Adipocyte (in vitro differentiated cells): ENCODE measurements around the gene RERE.
"Not testable (repeated sequence)": the region's sequence is repeated elsewhere in the genome, so short reads cannot be mapped to it uniquely, and the experiment has no call there.

ENCODE experiments used
- DNase-seq: peaks from one replicate; pipeline ENCODE4 v3.0.0-alpha.2; 2015; ENCODE audit warnings: low read depth
- H3K27me3 ChIP-seq: replicated peaks from 2 replicates; pipeline ENCODE4 v1.7.0; 2013; ENCODE audit warnings: mild to moderate bottlenecking, low read length, moderate library complexity; ENCODE audit not compliant: control insufficient read depth, insufficient read depth
- H3K36me3 ChIP-seq: 2 replicates; pipeline ENCODE4 v1.7.0; 2013; ENCODE audit warnings: low read length, mild to moderate bottlenecking, moderate library complexity; ENCODE audit not compliant: control insufficient read depth, insufficient read depth, severe bottlenecking
- H3K4me1 ChIP-seq: 2 replicates; pipeline ENCODE4 v1.7.0; 2013; ENCODE audit warnings: mild to moderate bottlenecking, low read length, moderate library complexity; ENCODE audit not compliant: control insufficient read depth, insufficient read depth
- H3K4me3 ChIP-seq: 2 replicates; pipeline ENCODE4 v1.7.0; 2013; ENCODE audit warnings: mild to moderate bottlenecking, low read length, moderate library complexity
- H3K9ac ChIP-seq: 2 replicates; pipeline ENCODE4 v1.7.0; 2013; ENCODE audit warnings: mild to moderate bottlenecking, low read length, moderate library complexity
- H3K9me3 ChIP-seq: 2 replicates; pipeline ENCODE4 v1.7.0; 2013; ENCODE audit warnings: mild to moderate bottlenecking, low read length, moderate library complexity; ENCODE audit not compliant: control insufficient read depth

Gene RERE

DNA sequence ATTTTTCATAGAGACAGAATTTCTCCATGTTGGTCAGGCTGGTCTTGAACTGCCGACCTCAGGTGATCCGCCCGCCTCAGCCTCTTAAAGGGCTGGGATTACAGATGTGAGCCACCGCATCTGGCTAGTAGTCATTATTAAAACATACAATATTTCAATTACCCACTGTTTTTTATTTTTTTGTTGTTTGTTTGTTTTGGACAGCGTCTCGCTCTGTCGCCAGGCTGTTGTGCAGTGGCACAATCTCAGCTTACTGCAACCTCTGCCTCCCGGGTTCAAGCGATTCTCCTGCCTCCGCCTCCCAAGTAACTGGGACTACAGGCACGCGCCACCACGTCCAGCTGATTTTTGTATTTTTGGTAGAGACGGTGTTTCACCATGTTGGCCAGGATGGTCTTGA lies 90.1 kb downstream of the RERE start:
- DNase-seq, H3K4me3 ChIP-seq, H3K36me3 ChIP-seq, H3K9ac ChIP-seq, H3K9me3 ChIP-seq, H3K27me3 ChIP-seq: not testable (repeated sequence)
- H3K4me1 ChIP-seq = peaks cover 11% of the 10 kb centered on the region

DNA sequence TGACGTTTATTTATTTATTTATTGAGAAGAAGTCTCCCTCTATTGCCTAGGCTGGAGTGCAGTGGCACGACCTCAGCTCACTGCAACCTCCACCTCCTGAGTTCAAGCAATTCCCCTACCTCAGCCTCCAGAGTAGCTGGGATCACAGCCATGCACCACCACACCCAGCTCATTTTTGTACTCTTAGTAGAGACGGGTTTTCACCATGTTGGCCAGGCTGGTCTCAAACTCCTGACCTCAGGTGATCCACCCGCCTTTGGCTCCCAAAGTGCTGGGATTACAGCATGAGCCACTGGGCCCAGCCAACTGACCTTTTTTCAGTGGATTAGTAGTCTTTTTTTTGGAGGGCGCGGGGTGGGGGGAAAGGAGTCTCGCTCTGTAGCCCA lies 90.6 kb downstream of the RERE start:
- not testable (repeated sequence) for H3K4me3 ChIP-seq, H3K9me3 ChIP-seq, H3K36me3 ChIP-seq, H3K27me3 ChIP-seq, DNase-seq, H3K9ac ChIP-seq
- H3K4me1 ChIP-seq = peaks cover 14% of the 10 kb centered on the region

DNA sequence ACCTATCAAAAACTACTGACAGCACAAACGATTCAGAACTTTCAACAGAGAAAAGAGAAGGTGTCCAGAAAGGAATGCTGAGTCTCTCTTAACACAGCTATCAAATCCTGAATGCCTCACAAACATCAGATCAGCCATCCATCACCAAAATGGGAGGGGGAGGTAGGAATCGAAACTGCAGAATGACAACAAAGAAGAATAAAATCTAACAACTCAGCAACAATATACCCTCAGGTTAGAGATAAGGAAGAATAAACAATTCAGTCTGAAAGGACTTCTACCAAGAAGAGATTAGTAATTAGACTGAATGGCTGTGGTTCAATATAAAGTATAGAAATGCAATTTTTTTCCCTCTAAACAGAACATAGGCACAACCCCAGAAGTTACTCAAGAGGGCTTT lies 94.4 kb downstream of the RERE start:
- Histone ChIP-seq H3K36me3 (no peaks in the 10 kb centered on the region), H3K9ac (no peak overlapping the region), H3K9me3 (no peaks in the 10 kb centered on the region), H3K4me3 (no peak overlapping the region), H3K4me1 (peaks cover 12% of the 10 kb centered on the region), H3K27me3 (no peaks in the 10 kb centered on the region)
- DNase-seq = no peak

DNA sequence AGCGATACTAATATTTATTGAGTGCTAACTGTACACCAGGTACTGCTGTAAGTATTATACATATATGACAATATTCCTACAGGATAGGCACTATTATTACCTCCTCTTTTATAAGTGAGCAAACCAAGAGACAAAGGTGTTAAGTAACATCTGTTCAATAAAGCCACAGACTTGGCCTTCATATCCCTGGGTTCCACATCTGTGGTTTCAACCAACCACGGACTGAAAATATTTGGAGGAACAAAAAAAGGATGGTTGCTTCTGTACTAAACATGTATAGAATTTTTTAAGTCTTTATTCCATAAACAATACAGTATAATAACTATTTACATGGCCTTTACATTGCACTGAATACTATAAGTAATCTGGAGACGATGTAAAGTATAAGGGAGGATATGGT lies 95.1 kb downstream of the RERE start:
- no peaks in the 10 kb centered on the region for H3K9me3 ChIP-seq
- H3K27me3 ChIP-seq = no peaks in the 10 kb centered on the region
- no peak for DNase-seq
- H3K4me3 ChIP-seq = no peak overlapping the region
- peaks cover 5% of the 10 kb centered on the region for H3K4me1 ChIP-seq
- no peak overlapping the region for H3K9ac ChIP-seq
- H3K36me3 ChIP-seq = no peaks in the 10 kb centered on the region

DNA sequence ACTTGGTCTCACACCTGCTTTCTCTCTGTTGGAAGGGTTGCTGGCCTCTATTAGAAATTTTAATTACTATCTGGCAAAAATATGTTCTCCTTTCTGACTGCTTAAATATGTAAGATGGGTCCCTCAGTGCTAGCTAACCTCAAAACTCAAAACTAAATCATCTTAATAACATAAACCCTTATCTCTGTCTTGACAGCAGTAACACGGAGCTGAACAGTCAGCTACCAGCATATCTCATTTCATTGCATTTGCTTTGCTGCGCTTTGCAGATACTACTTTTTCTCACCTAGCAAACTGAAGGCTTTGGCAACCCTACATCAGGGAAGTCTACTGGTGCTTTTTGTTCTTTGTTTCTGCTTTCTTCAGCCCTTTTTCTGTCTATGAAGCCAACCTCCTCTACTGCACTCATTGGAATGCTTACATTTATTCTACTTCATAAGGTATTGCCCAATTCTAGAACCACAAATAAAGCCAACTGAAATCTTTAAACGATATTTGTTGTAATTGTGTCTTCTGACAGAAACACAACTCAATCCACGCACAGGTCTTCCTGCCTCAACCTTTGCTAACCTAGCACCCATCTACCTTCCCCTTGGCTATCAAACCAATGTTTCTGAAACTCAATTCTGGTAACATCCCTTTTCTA lies 95.6 kb downstream of the RERE start:
- no peaks in the 10 kb centered on the region for H3K27me3 ChIP-seq
- DNase-seq = no peak

DNA sequence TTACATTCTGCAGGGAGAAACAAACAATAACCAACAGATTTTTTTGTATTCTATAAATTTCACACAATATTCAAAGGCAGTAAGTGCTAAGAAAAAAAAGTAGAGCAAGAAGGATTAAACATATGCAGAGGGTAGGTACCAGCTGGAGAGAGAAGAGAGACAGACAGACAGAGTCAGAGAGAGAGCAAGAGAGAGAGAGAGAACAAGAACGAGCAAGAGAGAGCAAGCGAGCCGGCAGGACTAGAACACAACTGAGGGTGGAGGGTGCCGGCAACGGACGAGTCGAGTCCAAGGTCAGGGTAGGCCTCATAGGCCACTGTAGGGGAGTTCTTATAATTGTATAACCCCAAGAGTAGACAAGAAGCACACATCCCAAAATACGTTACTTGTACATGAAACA lies 97.1 kb downstream of the RERE start:
- Histone ChIP-seq H3K9ac (no peak overlapping the region), H3K36me3 (no peaks in the 10 kb centered on the region), H3K4me3 (no peak overlapping the region), H3K9me3 (no peaks in the 10 kb centered on the region), H3K4me1 (peaks cover 5% of the 10 kb centered on the region), H3K27me3 (no peaks in the 10 kb centered on the region)
- DNase-seq = no peak

More for the DNA sequence above, 95.6 kb downstream of the RERE start:
- no peak overlapping the region for H3K9ac ChIP-seq
- no peaks in the 10 kb centered on the region for H3K36me3 ChIP-seq
- H3K4me3 ChIP-seq = no peak overlapping the region
- no peaks in the 10 kb centered on the region for H3K9me3 ChIP-seq
- peaks cover 5% of the 10 kb centered on the region for H3K4me1 ChIP-seq

DNA sequence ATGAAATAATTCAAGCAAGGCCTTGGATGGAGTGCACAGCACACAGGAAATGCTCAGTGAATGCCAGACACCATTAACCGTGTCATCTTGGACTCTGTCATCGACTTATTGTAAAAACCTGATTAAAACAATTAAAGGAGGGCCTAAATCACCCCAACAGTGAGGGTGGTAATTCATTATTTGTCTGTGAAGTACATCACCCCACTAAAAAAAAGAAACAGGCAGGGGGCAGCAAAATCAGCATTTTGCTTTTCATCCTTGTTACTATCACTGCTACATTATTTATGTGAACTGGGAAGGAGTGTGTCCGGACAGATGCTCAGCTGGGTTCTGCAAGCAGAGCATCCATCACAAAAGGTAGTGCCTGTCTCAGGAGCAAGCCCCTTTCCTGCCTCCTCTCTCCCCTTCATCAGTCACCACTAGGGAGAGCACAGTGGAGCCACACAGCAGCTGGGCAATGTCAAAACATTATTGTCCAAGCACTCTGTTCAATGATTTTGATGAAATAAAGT lies 98.5 kb downstream of the RERE start:
- Histone ChIP-seq H3K36me3 (no peaks in the 10 kb centered on the region), H3K9ac (no peak overlapping the region), H3K4me1 (peaks cover 5% of the 10 kb centered on the region), H3K9me3 (no peaks in the 10 kb centered on the region), H3K27me3 (no peaks in the 10 kb centered on the region), H3K4me3 (no peak overlapping the region)
- DNase-seq = no peak

DNA sequence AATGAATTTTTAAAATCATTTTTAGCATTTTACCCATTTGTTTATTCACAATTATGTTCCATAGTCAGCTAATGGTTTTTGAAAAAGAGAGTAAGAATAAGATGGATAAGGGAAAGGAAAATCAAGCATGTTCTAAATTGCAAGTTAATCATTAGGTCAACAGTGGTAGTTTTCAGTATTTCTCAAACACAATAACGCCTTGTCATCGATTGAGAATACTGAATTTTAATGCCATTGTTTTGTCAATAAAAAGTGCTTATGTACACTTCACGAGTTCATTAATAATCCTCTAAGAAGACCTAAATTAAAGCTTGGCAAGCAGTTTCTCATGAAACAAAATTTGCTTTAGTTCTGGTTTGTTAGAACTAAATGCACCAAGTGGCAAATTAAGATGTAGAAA lies 100.3 kb downstream of the RERE start:
- peaks cover 15% of the 10 kb centered on the region for H3K4me1 ChIP-seq

DNA sequence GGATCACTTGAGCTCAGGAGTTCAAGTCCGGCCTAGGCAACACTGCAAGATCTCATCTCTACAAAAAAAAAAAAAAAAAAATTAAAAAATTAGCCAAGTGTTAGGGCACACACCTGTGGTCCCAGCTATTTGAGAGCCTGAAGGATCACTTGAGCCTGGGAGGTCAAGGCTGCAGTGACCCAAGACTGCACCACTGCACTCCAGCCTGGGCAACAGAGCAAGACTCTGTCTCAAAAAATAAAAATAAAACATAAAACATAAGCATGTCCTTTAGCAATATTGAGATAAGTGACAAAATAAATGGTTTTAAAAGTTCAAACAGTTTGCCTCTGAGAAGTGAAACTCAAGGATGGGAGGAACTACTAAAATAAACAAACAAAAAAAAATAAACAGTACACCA lies 101.2 kb downstream of the RERE start:
- Histone ChIP-seq H3K9ac (no peak overlapping the region), H3K36me3 (no peaks in the 10 kb centered on the region), H3K4me3 (no peak overlapping the region), H3K27me3 (no peaks in the 10 kb centered on the region), H3K4me1 (peaks cover 19% of the 10 kb centered on the region), H3K9me3 (no peaks in the 10 kb centered on the region)
- no peak for DNase-seq

More for the DNA sequence above, 100.3 kb downstream of the RERE start:
- H3K27me3 ChIP-seq = no peaks in the 10 kb centered on the region
- H3K9me3 ChIP-seq = no peaks in the 10 kb centered on the region
- no peak overlapping the region for H3K9ac ChIP-seq
- no peak overlapping the region for H3K4me3 ChIP-seq
- no peak for DNase-seq
- H3K36me3 ChIP-seq = no peaks in the 10 kb centered on the region

DNA sequence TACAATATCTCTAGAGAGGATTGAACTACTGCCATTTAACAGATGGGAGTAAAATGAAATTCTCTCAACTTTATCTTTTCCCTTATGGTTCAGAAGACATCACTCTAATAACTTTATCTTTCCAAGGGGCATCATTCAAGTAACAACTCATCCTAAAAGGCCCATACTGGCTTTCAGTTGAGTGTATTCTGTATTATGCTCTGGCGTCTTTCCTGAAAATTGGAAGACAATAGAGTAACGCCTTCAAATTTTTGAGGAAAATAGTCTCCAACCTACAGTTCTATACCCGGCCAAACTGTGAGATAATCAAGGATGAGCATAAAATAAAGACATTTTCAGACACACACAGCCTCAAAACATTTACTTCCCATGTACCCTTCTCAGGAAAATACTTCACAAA lies 103.3 kb downstream of the RERE start:
- Histone ChIP-seq H3K36me3 (no peaks in the 10 kb centered on the region), H3K27me3 (no peaks in the 10 kb centered on the region), H3K9me3 (no peaks in the 10 kb centered on the region), H3K4me1 (peaks cover 21% of the 10 kb centered on the region), H3K4me3 (no peak overlapping the region), H3K9ac (no peak overlapping the region)
- no peak for DNase-seq

DNA sequence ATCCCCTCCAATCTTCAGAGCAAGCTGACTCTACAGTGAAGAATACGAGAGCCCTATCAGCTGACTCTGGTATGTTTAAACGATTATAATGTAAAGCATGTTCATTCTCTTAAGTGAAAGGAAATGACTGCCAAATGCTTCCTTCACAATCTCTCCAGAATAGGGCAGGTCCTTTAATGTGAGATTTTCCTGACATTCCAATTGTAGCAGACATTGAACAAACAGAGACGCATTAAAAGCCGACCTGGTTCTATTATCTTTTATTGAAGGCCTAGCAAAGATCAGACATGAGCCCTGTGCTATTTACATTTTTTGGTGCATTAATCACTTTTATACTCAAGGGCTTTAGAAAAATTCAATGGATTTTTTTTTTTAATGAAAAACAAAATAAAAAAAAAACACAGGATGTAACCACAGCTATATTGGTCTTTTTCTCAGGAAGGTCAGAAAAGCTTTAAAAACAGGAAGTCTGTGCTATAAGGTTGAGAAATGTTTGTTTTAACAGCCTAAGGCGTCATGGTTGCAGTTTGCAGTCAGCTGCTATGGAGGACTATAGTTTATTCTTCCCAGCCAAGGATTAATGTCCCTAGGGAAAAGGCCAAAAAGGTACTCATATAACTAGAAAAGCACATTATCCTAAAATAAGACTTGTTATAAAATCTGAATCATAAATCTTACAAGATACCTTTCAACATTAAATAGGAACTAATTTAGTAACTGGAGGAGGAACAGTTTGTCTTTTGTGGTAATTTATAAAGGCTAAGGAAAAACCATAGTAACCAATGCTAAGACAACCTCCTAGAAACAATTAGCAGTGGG lies 104.8 kb downstream of the RERE start:
- Histone ChIP-seq H3K9me3 (no peaks in the 10 kb centered on the region), H3K4me3 (peak overlapping the region; percentile 63), H3K9ac (peak overlapping the region; percentile 61), H3K4me1 (peaks cover 21% of the 10 kb centered on the region), H3K27me3 (no peaks in the 10 kb centered on the region), H3K36me3 (no peaks in the 10 kb centered on the region)
- peak; percentile 85 for DNase-seq
